IPS DF 4.7 (cell line): Measurements from ENCODE around the gene NUP85.
"Not testable (repeated sequence)": the region's sequence is repeated elsewhere in the genome, so short reads cannot be mapped to it uniquely, and the experiment has no call there.

Source experiments
- DNase-seq: peaks from one replicate; pipeline ENCODE4 v3.0.0-alpha.2; 2013; ENCODE audit warnings: low spot score; ENCODE audit errors: extremely low read depth

The NUP85 gene

DNA sequence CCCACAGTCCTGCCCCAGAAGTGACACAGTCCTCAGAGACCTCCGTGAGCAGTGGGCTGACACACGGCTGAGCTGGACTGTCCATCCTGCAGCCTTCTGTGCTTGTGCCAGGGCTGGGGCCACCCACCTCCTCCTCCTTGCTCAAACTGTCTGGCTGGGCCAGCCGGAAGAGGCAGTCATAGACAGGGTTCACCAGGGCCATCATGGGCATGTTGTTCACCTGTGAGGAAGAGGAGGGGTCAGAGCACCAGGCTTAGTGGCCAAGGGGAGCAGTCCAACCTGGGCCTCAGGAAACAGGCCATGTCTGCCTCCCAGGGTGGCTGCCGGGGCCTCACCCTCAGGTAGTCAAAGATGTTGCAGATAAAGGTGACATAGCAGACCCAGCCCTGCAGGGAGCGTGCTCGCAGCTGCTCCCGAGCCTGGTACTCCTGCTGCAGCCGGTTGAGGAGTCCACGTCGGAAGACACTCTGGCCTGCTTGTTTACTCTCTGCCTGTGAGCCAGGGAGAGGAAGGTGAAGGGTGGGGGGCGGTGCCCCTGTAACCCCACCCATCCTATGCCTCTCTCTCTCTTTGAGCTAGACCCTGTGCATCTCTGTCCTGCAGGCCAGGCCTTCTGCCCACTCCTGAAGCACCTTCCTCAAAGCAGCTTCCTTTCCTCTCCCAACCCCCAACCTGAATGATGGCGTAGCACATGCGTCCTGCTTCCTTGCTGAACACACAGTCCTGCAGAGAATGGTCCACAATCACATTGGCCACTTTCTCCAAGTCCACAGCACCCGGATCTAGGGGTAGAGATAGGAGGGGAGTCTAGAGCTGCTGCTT lies 62.1 kb downstream of the NUP85 start:
- DNase-seq: peak; percentile 66

DNA sequence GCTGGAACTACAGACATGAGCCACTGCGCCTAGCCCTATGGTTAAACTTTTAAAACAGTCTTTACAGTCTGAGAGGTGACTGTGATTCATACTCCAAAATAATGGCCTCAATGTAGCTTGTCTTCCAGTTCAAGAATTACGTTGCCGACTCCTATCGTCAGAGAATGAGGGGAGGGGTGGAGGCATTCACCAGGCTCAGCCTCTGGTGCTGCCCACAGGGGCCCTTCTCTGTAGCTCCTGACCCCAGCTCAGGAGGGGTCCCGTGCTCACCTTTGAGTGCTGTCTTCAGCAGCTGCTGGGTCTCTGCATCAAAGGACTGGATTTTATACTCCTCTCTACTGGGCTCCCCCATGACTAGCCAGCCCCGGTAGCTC lies 64.4 kb downstream of the NUP85 start:
- no peak for DNase-seq

DNA sequence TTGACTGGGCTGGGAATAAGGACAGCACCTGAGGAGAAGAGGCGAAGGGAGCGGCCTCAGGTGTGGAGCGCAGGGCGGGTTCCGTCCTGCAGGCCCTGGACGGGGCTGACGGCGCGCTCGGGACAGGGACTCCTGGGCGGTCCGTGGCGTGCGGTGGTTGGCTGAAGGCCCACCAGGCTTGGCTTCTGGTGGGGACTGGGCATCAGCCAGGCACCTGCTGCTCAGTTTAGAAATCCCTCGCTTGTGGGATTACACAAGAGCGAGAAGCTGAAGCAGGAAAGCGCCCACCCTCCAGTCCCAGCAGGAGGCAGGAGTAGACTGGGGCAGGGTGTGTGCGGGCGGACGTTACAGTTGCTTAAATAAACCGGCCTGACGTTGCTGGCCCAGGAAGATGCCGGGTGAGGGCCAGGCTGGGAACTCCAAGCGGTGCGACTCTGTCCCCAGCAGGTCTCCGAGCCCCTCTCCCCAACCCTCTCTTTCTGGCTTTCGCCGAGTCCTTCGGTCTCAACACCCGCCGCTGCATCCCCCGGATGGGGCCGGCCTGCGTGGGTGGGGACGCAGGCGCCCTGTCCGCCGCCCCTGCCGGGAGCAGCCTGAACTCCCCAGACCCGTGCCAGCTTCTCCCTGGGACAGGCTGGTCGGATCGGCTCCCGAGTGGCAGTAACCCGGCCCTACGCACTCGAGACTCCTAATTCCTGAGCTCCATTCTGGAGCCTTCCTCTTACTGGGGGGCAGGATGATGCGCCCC lies 64.9 kb downstream of the NUP85 start:
- DNase-seq: no peak

DNA sequence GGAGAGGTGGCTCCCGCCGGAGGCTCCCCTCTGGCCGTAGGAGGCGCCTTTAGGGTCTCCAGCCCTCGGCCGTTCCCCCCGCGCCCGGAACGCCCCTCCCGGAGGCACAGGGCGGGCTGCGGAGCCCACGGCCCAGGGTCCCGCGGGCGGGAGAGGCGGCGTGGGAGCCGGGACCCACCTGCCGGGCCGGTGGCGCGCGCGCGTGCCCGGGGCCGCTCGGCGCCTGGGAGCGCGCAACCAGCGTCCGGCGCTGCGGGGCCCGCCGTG lies 65.4 kb downstream of the NUP85 start, which contains the start of gene MIF4GD:
Gene MIF4GD, minus strand, starts transcription at position 266 of the 267 bp plus-strand sequence. CDS start 1,036 bp downstream, outside the sequence.
- DNase-seq: no peak

DNA sequence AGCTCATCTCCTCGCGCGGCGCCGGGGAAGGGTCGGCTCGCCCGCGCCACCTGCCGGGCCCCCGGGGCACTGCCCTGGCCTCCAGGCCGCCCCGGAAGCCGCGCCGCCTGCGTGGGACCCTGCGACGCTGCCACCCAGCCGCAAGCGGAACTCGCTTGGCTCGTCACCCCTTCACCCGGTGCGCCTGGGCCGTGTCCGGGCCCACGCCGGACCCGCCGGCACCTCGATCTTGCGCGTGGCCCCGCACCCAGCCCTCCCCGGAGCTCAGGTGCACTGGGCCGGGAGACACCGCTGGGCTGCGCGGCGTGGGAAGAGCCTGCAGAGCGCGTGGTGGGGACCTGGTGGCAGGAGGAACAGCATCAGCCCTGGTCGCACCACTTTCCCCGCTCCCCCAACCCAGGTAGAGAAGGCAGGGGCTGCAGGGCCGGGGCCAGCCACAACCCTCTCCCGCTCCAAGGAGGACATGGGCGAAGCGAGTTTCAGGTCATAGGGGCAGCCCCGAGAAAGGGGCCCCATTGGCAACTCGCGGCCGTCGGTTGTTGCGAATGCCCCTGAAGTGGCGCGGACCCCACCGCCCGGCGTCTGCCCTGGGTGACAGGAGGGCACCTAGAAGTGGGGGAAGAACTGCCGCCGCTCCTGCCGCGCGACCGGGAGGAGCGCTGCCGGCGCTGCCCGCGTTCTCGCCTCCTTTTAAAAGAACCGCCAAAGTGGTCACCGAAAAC lies 65.9 kb downstream of the NUP85 start:
- DNase-seq: no peak

DNA sequence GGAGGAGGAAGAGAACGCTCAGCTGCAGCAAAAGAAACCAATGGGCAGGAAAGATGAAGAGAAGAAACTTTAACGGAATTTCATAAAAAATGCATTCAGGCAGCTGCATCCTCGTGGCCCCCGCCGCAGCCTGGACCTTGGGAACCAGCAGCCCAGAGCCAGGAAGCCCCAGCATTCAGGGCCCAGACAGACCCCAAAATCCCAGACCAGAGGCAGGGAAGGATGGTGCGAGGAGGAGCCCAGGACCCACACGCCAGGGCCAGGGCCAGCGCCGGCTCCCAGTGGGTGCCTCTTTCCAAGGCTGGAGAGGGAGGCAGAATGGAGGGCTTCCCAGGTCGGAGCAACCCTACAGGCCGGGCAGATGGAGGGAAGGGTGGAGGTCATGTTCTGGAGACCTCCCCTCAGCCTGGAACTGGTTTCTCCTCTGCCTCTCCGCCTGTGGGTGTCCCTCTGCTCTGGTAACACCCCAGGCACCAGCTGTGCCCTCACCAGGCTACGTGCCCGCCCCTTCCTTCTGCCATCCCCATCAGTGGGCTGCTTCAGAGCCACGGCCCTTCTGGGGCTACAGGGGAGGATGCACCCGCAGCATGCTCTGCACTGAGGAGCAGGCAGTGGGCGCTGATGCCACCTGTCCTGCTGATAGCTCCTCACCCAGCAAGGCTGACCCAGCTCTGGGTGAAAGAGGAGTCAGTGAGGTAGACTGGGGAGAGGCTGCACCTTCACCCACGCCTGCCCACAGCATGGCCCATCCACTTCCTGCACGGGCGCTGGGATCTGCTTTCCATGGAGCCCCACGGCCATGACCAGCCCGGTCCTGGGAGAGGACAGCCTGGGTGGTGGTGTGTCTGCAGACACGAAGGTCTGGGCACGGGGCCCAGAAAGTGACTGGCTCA lies 66.7 kb downstream of the NUP85 start:
- no peak for DNase-seq

DNA sequence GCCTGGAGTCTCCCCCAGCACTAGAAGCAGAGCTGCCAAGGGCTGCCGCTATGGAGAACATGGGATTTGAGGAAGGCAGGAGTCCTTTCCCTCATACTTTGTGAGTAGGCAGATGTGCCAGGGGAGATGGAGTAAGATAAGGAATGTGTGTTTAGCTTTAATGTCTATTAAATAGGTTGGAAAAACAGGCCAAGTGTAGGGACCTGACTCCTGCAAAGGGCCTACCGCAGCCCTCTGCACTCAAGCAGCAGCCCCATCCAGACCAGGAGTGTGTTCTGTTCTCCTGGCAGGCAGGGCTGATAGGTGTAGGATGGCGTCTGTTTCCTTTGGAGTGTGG lies 67.3 kb downstream of the NUP85 start:
- no peak for DNase-seq

DNA sequence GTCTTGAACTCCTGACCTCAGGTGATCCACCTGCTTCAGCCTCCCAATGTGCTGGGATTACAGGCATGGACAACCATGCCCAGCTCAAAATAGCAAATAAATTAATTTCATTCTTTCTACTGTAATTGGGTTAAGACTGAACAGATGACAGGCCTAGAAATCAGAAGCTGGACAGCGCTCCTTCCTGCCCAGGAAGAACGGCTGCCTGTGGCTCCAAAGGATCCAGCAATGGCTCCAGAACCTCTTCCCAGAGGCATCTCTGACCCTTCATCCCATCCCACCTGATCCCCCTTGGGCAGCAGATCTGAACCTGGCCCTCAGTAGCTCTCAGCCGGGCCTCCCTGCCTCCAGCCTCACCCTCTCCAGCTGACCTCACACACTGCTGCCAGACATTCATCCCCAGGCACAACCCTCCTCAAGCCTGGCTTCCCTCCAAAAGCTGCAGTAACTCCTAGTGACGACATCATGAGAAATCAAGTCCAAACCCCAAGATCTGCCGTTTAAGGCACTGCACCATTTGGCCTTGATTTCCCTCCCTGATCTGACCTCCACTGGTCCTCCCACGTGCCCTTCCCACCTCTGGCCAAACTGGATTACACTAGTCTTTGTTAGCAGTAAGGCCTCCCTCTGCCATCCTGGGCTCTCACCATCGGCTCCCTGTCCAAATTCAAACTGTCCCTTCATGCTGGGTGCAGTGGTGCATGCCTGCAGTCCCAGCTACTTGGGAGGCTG lies 68.7 kb downstream of the NUP85 start:
- DNase-seq: no peak

DNA sequence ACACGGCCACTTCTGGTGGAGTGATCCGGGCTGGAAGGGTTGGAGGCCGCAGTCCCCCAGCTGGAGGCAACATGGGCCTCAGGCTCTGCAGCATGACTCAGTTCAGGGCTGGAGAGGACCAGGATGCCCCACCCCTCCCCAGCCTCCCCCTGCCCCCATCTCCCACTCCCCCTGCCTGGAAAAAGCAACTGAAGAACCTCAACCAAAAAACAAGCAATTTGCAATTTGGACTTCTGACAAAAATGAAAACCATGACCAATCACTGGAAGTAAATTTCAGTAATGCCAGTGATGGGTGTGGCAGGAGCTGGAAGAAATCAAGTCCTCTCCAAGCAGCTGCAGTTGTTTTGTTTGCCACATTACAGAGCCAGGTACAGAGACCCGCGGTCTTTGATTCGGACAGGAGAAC lies 72.2 kb downstream of the NUP85 start:
- no peak for DNase-seq

DNA sequence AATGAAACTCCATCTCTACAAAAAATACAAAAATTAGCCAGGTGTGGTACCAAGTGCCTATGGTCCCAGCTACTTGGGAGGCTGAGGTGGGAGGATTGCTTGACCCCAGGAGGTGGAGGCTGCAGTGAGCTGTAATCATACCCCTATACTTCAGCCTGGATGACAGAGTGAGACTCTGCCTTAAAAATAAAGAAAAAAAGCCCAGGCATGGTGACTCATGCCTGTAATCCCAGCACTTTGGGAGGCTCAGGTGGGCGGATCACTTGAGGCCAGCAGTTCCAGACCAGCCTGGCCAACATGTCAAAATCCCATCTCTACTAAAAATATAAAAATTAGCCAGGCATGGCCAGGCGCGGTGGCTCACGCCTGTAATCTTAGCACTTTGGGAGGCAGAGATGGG lies 74.7 kb downstream of the NUP85 start:
- not testable (repeated sequence) for DNase-seq

DNA sequence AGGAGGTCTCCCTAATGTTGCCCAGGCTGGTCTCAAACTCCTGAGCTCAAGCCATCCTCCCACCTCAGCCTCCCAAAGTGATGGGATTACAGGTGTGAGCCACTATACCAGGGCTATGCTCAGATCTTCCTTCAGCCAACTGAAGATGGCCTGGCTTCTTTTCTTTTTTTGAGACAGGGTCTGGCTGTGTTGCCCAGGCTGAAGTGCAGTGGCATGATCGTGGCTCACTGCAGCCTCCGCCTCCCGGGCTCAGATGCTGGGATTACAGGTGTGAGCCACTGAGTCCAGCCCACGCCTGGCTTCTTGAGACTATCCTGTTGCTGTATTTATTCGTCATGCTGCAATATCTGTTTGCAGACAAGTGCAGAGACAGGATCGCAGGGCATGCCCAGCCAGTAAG lies 79.6 kb downstream of the NUP85 start:
- no peak for DNase-seq
